Stimulated activated CD8-positive, alpha-beta memory T cell treated with anti-CD3 and anti-CD28 coated beads, Interleukin-7, amount 100 ng/mL, for 48 hours (primary cell): Measurements from ENCODE around the gene AURKAIP1.
"Not testable (repeated sequence)": the region's sequence is repeated elsewhere in the genome, so short reads cannot be mapped to it uniquely, and the experiment has no call there.

Experiments used
- DNase-seq, 2 donors: peaks; one replicate each; pipeline ENCODE4 v3.0.0-alpha.2; 2020; ENCODE audit warnings: low read depth in 1 of 2; ENCODE audit errors: extremely low read depth in 1 of 2

AURKAIP1 gene

DNA sequence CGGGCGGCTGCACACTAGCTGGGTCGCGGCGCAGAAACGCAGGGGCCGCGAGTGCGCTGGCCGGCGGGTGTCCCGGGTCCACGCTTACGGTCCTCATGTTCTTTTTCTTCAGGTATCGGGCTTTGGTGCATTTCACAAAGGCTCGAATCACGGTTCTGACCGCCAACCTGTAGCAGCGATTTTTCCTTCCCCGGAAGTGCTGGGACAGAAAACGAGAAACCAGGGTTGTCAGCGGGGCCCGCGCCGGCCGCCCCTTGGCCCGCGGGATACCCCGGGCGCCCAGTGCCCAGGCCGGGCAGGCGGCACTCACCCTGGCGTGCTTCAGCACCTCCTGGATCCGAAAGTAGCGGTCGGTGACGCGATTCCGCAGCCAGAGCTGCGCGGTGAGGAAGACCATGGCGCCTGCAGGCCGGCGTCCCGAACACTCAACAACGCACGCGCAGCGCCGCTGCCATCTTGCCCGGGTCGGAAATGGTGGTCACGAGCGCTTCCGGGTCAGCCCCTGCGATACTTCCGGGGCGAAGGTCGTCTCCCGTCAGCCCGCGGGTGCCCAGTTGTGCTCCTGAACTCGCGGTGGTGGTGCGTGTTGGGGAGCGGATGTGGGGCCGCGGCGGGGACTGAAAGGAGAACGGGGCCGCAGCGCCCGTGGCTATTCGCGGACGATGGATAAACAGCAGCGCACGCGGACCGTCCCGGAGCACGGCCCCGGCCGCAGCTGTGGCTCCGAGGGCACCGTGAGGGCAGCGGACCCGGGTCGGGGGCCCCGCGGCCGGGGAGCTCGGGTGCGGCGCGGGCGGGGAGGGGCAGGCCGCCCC is 32.0 kb upstream of the AURKAIP1 start, which contains the start of gene MRPL20:
MRPL20 (minus strand) TSS at position 473 of the 815 bp plus-strand sequence; CDS start at position 397, 76 bp downstream.
- peak; percentile 90 to 93 for DNase-seq

DNA sequence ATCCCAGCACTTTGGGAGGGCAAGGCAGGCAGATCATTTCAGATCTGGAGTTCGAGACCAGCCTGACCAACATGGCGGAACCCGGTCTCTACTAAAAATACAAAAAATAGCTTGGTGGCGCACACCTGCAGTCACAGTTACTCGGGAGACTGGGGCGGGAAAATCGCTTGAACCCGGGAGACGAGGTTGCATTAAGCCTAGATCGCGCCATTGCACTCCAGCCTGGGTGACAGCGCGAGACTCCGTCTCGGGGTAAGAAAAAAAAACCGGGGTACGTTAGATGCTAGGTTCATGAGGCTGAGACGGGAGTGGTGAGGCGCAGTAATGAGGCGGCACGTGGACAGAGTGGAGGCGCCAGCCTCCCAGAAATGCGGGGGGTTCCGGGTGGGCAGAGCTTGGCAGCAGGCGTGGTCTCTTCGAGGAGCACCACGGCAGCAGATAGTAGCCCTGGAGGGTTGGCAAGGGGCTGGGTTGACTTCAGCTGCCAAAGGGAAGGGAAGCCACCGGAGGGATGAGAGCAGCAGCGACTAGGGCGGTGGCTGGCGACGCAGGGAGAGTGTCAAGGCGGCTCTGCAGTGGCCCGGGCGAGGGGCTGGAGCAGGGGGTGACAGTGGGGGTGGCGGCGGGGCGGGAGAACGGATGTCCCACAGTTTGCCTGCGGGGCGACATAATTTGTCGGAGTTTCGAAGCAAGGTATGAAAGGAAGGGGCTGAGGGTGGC is 31.3 kb upstream of the AURKAIP1 start:
- DNase-seq: no peak

DNA sequence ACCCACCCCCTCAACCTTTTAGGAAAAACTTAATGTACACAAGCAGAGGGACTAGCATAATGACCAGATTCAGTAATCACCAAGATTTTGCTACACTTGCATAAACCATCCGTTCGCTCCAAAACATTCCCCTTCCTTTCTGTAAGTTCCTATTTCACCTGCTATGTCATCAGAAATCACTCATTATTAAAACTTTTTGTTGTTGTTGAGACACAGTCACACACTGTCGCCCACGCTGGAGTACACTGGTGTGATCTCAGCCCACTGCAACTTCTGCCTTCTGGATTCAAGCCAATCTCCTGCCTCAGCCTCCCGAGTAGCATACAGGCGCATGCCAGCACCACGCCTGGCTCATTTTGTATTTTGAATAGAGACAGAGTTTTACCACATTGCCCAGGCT is 28.6 kb upstream of the AURKAIP1 start:
- no peak for DNase-seq

DNA sequence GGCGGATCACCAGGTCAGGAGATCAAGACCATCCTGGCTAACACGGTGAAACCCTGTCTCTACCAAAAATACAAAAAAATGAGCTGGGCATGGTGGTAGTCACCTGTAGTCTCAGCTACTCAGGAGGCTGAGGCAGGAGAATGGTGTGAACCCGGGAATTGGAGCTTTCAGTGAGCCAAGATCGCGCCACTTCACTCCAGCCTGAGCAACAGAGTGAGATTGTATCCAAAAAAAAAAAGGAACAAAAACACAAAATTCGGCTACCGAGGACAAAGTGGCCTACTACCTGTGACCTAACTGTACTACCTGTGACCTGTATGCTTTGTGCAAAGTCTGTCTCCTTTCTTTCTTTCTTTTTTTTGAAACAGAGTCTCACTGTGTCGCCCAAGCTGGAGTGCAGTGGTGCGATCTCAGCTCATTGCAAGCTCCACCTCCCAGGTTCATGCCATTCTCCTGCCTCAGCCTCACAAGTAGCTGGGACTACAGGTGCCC is 27.9 kb upstream of the AURKAIP1 start:
- DNase-seq: not testable (repeated sequence)

DNA sequence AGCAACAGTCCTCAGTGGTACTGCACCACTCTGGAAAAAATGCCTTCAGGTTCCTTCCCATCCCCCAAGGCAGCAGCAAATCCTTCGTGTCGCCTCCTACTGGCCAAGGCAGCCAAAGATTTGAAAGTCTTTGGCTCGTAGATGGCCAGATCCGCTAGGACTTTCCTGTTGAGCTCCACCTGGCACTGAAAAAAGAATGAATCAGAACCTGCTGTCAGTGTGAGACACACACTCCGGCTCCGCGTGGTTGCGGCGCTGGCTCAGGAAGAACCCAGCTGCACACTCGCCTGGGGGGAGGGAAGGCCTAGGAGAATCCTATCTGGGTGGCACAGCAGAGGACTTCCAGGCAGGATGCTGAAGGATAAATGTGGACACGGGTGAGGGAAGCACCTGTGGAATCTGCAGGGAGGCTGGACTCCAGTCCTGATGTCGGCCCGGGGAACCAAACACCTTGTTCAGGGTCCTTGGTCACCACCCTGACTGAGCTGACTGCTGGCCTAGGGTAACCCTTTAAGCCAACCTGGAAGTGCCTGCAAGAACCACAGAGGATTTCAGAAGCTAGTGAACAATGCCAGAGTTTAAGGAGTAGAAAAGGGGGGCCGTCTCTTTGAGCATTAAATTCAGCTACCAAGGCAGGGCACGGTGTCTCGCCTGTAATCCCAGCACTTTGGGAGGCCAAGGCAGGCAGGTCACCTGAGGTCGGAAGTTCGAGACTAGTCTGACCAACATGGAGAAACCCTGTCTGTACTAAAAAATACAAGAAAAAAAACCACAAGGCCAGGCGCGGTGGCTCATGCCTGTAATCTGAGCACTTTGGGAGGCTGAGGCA is 27.3 kb upstream of the AURKAIP1 start:
- no peak for DNase-seq

DNA sequence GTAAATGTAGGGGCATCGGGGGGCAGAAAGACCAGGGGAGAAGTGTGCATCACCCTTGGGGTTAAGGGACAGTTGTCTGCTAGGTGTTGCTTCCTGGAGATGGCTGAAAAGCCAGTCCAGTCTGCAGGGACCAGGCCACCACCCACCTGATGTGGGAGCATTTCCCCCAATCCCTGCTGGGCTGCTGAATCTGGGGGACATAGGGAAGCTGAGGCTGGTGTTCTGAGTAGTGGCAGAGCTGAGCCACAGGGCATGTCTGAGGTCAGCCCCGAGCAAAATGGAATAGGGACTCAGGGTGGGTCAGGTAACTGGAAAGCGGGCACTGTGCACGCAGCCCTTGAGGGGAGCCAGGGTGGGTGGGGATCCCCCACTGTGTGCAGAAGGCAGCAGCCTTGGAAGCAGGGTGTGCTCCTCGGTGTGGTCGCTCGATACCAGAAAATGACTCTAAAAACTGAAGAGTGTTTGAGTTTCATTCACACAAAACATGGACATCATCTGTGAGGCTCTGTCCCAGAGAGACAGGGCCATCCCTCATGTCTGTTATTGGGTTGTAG is 26.5 kb upstream of the AURKAIP1 start:
- DNase-seq: no peak

DNA sequence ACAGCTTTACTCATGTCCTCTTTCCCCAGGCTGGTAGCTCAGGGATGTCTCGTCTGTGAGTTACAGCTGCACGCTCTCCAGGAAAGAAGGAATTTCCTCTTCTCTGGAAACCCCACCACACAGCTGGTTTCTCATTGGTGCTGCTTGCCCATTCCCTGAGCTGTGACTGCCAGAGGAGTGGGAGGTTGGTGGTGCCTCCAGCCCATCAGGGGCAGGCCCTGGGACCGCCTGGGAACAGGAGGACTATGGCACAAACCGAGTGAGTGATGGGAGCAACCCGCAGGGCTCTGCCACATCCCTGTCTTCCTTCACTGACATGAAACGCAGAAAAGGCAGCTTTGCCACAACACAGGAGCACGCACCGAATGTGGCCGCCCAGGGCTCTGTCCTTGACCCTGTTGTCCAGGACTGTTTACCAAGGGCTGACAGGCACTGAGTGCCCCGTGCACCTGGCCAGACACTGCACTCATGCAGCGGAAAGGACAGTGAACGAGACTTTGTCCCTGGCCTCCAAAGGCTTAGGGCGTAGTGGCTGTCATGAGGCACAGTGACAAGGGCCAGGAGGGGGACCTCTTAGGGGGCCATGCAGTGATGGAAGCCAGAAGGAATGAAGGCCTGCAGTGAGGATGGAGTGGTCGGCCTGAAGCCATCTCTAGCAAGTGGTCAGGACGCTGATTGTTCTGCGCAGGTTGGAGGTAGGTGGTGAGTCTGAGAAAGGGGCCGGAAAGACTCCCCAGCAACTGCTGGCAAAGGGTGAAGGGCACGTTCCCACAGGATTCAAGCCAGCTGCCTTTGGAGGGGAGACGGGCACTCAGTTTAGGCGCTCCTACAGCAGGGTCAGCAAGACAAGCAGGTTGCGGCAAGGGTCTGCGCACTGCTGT is 25.8 kb upstream of the AURKAIP1 start:
- DNase-seq: no peak

DNA sequence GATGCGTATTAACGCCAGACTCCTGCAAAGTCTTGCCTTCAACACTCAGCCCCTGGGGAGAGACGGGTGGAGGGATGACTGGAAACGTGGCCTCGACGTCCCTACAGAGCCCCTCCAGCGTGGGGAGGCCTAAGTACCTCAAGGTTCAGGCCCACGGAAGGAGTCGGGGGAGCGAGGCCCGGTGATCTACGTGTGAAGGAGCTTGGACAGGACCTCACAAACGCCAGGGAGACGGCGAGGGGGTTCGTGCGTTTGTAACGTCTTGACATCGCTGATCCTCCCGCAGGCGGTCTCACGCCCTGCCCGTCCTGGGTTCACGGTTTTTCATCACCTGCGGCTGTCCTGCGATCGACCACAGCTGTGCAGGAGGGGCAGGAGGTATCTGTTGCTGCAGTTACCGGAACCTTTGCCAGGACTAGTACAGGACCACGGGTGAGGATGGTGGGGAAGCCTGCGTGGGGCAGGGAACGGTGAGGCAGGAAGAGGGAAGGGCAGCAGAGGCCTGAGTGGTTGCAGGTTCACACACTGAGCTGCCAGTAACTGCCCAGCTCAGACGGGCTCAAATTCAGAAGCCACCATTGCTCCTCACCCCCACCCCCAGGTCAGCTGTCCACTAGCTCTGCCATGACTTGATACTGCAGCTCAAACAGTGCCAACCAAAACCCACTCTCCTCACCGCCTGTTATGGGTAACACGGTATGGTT is 25.0 kb upstream of the AURKAIP1 start:
- no peak for DNase-seq

DNA sequence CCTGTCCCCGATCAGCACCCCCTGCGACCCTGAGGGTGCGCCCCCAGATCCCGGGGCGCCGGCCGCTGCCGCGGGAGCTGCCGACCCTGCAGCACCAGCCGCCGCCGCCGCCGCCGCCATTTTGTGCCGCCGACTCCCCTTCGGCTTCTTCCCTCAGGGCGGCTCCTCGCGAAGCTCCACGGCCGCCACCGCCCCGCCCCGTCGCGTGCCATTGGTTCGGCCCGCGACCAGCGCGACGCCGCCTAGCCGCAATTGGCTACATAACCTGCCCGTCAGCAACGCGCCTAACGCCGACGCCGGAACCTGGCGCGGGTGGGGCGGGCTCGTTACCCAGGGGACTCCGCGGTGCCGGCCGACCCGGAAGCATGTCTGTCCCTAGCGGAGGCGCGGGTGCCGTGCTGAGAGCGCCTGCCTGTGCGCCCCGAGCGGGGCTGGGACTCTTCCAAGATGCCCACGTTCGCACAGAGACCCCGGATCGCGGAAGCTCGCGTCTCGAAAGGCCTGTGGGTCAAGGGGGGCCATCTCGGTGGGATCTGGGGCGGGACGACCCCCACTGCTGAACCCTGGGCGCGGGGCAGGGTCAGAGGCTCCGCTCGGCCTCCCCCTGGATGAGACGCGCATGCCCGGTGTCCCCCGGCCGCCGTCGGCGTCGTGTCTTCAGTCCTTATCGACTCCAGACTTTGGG is 24.3 kb upstream of the AURKAIP1 start, which contains the start of gene CCNL2:
CCNL2 (minus strand) TSS at position 149 of the 685 bp plus-strand sequence; CDS start at position 120, 29 bp downstream.
- peak; percentile 98 to 100 for DNase-seq

DNA sequence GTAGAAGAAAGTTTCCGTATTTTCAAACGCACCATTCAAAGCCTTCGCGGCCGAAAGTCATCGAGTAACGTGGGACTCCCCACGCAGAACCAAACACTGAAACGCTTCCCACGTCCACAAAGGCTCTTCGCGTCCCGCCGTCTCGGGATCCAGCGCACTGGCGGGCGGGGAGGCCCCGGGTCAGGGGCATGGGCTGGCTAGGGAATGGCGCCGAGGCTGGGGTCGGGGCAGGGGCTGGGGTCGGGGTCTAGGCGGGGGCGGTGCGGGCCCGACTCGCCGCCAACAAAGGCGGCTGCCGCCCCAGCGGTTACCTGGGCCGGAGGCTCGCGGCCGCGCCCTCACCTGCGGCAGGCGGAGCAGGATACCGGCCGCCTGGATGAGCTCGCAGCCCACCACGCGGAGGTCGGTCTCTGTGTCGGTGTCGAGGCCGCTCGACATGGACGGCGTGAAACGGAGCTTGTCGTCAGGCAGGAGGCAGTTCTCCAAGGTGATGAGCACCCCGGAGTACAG is 23.7 kb upstream of the AURKAIP1 start:
- DNase-seq: no peak

DNA sequence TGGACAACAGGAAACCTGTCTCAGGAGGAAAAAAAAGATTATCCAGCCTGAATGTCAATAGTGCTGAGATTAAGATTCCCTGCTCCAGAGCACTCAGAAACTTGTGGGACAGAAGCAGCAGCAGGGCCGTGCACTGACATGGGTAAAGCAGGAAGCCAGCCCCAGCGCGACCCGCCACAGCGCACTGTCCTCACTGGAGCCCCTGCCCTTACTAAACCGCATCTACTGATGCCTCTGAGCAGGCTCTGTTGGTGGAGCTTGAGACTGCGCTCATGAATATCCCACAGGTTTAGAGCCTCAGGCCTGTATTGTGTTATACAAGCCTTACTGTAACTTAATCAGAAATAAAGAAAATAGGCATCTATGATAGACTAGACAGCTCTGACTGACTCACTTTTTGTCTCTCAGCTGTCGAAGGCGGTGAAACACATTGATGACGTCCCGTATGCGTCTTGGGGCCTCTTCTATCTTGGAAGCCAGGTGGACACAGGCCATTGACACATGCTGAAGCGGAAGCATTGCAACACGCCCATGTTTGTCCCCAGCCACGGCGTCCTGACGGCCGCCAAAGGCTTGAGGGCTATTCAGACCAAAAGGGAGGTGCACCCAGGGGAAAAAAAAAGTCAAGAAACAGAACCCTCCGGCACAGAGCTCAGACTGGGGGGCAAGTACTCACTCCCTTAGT is 23.0 kb upstream of the AURKAIP1 start:
- no peak for DNase-seq

DNA sequence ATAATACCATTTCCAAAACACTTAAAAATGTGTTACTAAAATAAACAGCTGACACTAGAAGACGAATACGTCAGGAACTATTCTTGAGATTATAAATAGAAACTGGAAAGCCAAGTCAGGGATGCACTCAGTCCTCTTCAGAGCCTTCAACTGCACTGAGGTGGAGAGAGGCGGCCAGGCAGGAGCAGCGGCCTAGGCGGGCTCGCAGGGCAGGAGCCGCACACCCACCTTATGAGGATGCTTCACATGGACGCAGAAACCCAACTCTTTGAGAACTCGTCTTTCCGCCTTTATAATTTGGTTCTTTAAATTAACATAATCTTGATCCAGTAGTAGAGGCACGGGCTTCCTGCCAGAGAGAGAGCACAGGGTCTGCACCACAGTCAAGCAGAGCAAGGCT is 20.2 kb upstream of the AURKAIP1 start:
- no peak for DNase-seq

DNA sequence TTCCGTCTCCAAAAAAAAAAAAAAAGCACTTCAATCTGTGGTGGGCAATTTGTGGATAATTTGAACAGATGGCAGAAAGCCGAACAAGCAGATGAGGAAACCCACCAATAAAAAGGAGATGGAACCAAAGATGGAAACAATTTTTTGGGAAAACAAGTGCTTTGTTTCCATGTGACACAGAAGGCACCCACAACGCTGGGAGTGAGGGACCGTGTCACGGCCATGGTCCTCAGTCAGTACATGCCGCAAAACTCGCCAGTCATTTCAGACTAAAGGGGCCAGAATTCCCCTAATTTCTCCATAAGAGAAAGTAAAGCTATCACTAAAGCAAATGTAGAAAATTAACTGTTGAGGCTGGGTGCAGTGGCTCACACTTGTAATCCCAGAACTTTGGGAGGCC is 19.1 kb upstream of the AURKAIP1 start:
- no peak for DNase-seq

DNA sequence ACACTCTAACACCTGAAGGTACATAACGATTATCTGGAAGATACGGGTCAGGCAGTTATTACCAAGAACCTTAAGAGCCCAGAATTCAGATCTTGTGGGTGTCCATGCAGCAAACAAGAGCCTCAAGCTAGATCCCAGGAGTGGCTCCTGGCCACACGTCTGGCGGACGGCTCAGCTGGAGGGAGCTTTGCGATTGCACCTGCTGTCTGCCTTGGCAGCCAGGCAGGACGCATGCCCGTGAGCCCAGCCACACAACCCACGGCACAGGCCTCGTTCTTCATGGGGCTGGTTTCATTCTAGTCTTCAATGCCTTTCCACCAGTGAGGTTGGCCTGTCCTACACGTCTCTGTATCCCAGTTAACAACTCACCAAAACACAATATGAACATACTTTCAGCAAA is 18.4 kb upstream of the AURKAIP1 start:
- no peak for DNase-seq

DNA sequence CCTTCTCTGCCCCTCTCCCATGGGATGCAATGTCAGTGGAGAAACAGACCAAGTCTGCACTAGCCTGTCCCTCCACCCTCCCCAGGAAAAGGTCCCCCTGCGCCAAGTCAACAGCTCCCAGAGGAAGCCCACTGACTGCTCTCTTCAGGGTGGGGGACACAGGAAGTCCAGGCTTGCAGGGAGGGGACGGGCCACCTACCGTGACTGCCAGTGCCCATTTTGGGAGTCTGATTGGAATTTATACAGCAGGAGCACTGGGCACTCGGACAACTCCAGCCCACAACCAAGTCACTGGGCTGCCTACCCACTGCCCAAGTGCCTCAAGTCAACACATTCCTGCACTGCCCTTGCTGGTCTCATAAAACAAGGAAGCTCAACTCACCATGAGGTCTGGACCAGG is 18.0 kb upstream of the AURKAIP1 start:
- no peak for DNase-seq

DNA sequence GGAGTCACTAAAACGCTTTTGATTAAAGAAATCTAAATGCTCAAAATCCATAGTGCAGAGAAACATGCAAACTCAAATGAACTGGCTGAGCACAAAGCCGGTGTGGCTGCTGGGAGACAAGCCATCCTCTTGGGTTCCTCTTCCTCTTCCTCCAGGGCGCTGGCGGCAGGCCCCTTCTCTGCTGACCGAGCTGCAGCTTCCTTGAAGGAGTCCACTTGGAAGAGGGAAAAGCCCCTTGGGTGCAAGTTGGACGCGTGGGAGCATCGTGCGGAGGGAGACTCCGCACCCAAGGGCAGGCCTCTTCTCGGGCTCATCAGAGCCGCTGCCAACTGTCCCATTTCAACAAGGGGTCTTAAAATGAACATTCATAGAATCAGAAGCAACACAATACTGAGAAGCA is 16.2 kb upstream of the AURKAIP1 start:
- DNase-seq: no peak

DNA sequence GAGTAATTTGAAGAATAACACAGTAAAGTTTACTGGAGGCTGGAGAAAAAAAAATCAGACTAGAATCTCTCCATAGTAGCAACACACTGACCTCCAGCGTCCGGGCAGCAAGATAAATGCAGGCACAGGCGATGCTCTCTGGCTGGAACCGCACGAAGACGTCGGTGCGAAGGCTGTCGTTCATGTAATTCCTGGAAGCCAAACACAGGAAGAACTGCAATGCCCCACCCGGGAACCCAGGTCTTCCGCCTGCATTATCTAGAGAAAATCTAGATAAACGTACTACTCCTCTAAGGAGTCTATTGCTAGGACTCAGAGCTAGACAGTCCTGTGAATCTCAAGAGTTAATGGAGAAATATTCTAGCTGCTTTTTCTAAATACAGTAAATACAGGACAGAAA is 15.7 kb upstream of the AURKAIP1 start:
- DNase-seq: no peak

DNA sequence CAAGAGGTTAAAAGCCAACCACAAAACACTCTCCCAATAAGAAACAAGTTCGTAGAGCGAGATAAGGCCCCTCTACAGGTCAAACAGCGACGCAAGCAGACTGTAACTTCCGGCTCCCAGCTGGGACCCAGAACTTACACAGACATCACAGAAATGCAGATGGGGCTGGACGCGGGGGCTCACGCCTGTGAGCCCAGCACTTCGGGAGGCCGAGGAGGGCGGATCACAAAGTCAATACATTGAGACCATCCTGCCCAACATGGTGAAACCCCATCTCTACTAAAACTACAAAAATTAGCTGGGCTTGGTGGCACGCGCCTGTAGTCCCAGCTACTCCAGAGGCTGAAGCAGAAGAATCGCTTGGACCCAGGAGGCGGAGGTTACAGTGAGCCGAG is 13.1 kb upstream of the AURKAIP1 start:
- DNase-seq: no peak
